Osteoblast (primary cell): ENCODE results near the gene CEP104. TPM values are rescaled to one million over a fixed set of nuclear protein-coding genes. Genes with fewer than 3 reads are reported as not detected.

ENCODE experiments used
- DNase-seq: peaks from one replicate; pipeline ENCODE4 v3.0.0; 2011; ENCODE audit warnings: low spot score, mixed read lengths; ENCODE audit not compliant: insufficient read length; ENCODE audit errors: missing footprints
- H2AFZ ChIP-seq: 2 replicates; pipeline ENCODE4 v1.6.0; 2011; ENCODE audit warnings: mild to moderate bottlenecking, low read length
- H3K27ac ChIP-seq: 2 replicates; pipeline ENCODE4 v1.5.1; 2011; ENCODE audit warnings: mild to moderate bottlenecking, low read depth, low read length, moderate library complexity
- H3K27me3 ChIP-seq: 2 replicates; pipeline ENCODE4 v1.6.0; 2012; ENCODE audit warnings: mild to moderate bottlenecking, control low read depth, inconsistent platforms, low read length, moderate library complexity; ENCODE audit not compliant: insufficient read depth
- H3K36me3 ChIP-seq: 2 replicates; pipeline ENCODE4 v1.5.1; 2011; ENCODE audit warnings: mild to moderate bottlenecking, low read length, control low read depth, moderate library complexity; ENCODE audit not compliant: insufficient read depth
- H3K4me1 ChIP-seq: 2 replicates; pipeline ENCODE4 v1.5.1; 2011; ENCODE audit warnings: mild to moderate bottlenecking, low read length, control low read depth, moderate library complexity; ENCODE audit not compliant: insufficient read depth
- H3K4me2 ChIP-seq: 2 replicates; pipeline ENCODE4 v1.6.0; 2011; ENCODE audit warnings: mild to moderate bottlenecking, low read length; ENCODE audit not compliant: insufficient read depth
- H3K4me3 ChIP-seq: fragments of 200-600 bp; sonication (generic); 3 replicates; pipeline ENCODE4 v1.5.1; 2012; ENCODE audit warnings: mild to moderate bottlenecking, low read length, inconsistent platforms; ENCODE audit not compliant: insufficient read depth
- H3K79me2 ChIP-seq: 2 replicates; pipeline ENCODE4 v1.6.0; 2012; ENCODE audit warnings: mild to moderate bottlenecking, low read length, control low read depth, inconsistent platforms; ENCODE audit not compliant: insufficient read depth
- H3K9me3 ChIP-seq: 2 replicates; pipeline ENCODE4 v1.5.1; 2011; ENCODE audit warnings: low read depth, low read length, control low read depth
- H4K20me1 ChIP-seq: 2 replicates; pipeline ENCODE4 v1.6.0; 2012; ENCODE audit warnings: mild to moderate bottlenecking, low read length, control low read depth; ENCODE audit not compliant: insufficient read depth
- total RNA-seq: library from RNA; depleted of rRNA; stranded (reverse); fragments of >200 nt; gene quantifications from 2 replicates; pipeline ENCODE4 v1.2.3, GENCODE V29; 2012
- TF ChIP-seq, protein P1 (sequence below): IDR thresholded peaks from 2 replicates; pipeline ENCODE4 v1.5.1; 2011; ENCODE audit warnings: mild to moderate bottlenecking, low read depth, low read length, moderate library complexity; ENCODE audit errors: extremely low read depth

The CEP104 gene
- total RNA-seq, 1 donor, result 21.7 TPM

DNA sequence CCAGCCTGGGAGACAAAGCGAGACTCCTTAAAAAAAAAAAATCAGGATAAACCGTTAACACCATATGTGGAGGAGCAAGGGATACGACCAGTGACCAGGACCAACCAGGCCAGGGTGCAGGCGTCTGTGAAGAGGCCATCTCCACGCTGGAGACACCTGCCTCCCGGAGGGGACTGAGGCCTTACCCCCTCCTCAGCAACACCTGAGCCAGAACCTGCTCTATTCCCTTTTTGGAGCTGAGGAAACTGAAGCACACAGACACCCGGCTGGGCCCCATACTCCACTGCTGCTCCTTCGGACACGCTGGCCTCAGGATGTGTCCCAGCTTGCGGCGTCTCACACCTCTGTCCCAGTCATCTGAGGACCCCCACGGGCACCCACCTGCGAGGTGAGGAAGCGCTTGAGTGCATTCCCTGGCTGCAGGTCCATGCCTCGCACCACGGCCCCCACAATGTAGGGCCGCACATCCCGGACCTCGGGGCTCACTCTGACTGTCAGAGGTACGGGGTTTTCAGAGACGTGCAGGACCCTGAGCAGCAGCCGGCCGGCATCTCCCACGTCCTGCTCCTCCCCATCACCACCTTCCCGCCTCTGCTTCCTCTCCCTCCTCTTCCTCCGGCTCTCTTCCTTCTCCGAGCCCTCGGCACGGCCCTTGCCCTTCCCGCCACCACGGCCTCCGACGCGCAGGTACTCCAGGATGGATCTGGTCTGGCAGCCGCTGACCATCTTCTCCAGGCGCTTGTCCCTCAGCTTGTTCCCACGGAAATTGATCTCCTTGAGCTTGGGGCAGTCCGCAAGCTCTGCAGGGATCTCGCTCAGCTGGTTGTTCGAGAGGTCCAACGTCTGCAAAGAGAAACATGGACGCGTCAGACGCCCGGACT, 70.3 kb downstream of the CEP104 start:
- no peak overlapping the region for H2AFZ ChIP-seq
- no peaks in the 10 kb centered on the region for H3K9me3 ChIP-seq
- peaks cover 49% of the 10 kb centered on the region for H4K20me1 ChIP-seq
- peaks cover 52% of the 10 kb centered on the region for H3K79me2 ChIP-seq
- no peak overlapping the region for H3K4me3 ChIP-seq
- peaks cover 43% of the 10 kb centered on the region for H3K36me3 ChIP-seq
- H3K4me2 ChIP-seq, result no peak overlapping the region
- H3K27ac ChIP-seq, result no peak overlapping the region
- no peaks in the 10 kb centered on the region for H3K4me1 ChIP-seq
- H3K27me3 ChIP-seq, result no peaks in the 10 kb centered on the region
- TF ChIP-seq, protein P1, sequence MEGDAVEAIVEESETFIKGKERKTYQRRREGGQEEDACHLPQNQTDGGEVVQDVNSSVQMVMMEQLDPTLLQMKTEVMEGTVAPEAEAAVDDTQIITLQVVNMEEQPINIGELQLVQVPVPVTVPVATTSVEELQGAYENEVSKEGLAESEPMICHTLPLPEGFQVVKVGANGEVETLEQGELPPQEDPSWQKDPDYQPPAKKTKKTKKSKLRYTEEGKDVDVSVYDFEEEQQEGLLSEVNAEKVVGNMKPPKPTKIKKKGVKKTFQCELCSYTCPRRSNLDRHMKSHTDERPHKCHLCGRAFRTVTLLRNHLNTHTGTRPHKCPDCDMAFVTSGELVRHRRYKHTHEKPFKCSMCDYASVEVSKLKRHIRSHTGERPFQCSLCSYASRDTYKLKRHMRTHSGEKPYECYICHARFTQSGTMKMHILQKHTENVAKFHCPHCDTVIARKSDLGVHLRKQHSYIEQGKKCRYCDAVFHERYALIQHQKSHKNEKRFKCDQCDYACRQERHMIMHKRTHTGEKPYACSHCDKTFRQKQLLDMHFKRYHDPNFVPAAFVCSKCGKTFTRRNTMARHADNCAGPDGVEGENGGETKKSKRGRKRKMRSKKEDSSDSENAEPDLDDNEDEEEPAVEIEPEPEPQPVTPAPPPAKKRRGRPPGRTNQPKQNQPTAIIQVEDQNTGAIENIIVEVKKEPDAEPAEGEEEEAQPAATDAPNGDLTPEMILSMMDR, result no peak
- DNase-seq, result peak; percentile 43

DNA sequence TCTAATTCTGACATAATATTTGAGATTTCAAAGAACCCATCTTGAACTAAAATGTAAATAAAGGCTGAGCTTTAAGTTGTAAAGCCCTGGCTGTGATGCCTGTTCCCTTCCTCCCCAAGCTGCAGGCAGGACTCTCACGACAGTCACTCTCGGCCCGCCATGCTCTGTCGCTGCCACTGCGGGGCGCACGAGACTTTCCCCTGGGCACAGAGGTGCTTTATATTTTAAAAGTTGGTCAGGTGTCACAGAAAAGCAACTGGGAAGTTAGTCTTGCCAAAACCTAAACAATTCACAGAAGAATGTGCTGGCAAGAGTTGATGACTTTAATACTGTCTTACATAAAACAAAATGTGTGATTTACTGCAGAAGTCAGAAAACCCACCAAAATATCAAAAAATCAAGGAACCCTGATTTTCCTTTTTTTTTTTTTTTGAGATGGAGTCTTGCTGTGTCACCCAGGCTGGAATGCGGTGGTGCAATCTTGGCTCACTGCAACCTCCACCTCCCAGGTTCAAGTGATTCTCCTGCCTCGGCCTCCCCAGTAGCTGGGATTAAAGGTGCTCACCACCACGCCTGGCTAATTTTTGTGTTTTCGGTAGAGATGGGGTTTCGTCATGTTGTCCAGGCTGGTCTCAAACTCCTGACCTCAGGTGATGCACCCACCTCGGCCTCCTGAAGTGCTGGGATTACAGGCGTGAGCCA, 71.4 kb downstream of the CEP104 start:
- no peaks in the 10 kb centered on the region for H3K4me1 ChIP-seq
- peaks cover 54% of the 10 kb centered on the region for H3K36me3 ChIP-seq
- H4K20me1 ChIP-seq, result peaks cover 42% of the 10 kb centered on the region
- peak; percentile 62 for DNase-seq
- TF ChIP-seq, protein P1, result peak; percentile 26
- no peak overlapping the region for H3K4me3 ChIP-seq
- H3K9me3 ChIP-seq, result no peaks in the 10 kb centered on the region
- H2AFZ ChIP-seq, result no peak overlapping the region
- H3K79me2 ChIP-seq, result peaks cover 41% of the 10 kb centered on the region
- H3K27me3 ChIP-seq, result no peaks in the 10 kb centered on the region
- H3K27ac ChIP-seq, result no peak overlapping the region
- H3K4me2 ChIP-seq, result no peak overlapping the region

DNA sequence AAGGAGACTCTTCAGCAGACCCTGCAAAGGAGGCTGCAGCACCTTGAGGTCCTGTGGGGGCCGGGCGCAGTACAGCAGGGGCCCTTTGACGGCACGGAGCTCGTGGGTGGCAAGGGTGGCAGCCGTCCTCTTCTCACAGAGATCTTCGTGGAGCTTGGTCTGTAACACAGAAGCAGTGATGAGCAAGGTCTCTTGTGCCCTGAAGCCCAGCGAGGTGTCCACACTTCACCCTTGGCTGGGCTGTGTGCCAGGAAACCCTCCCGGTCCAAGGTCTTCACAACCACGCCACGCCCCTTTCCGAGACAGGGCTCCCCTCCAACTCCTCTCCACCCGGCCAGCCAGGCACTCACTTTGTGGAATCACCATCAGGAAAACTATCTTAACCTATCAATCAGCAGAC, 72.0 kb downstream of the CEP104 start:
- Histone ChIP-seq H3K36me3 (peaks cover 60% of the 10 kb centered on the region), H3K27me3 (no peaks in the 10 kb centered on the region), H3K9me3 (no peaks in the 10 kb centered on the region), H3K4me1 (no peaks in the 10 kb centered on the region), H2AFZ (no peak overlapping the region), H3K4me2 (no peak overlapping the region), H3K27ac (no peak overlapping the region), H3K4me3 (no peak overlapping the region), H4K20me1 (peaks cover 37% of the 10 kb centered on the region), H3K79me2 (peaks cover 35% of the 10 kb centered on the region)
- TF ChIP-seq, protein P1, result no peak
- peak; percentile 71 for DNase-seq
